Peyer's patch (tissue), 4 donors: ENCODE results near the gene HYCC1.

Source experiments
- POLR2A ChIP-seq, 2 donors: fragments of 450-650 bp; IDR thresholded peaks; one replicate each; pipeline ENCODE4 v1.5.1; 2017; ENCODE audit warnings: antibody characterized with exemption in 2 of 2, mild to moderate bottlenecking in 2 of 2, moderate library complexity in 2 of 2
- TF ChIP-seq, protein P1 (sequence below), 6 experiments: fragments of 450-650 bp in 4 of 6; fragments of 200-600 bp in 2 of 6; sonication (generic) in 1 of 6; IDR thresholded peaks; one replicate each; pipeline ENCODE4 v1.5.1; 2017 to 2019; ENCODE audit warnings: antibody characterized with exemption in 6 of 6, mild to moderate bottlenecking in 3 of 6, moderate library complexity in 1 of 6

GRCh38 chr7:23012186-23012585, 1.7 kb downstream of the HYCC1 start:
- TF ChIP-seq, protein P1, sequence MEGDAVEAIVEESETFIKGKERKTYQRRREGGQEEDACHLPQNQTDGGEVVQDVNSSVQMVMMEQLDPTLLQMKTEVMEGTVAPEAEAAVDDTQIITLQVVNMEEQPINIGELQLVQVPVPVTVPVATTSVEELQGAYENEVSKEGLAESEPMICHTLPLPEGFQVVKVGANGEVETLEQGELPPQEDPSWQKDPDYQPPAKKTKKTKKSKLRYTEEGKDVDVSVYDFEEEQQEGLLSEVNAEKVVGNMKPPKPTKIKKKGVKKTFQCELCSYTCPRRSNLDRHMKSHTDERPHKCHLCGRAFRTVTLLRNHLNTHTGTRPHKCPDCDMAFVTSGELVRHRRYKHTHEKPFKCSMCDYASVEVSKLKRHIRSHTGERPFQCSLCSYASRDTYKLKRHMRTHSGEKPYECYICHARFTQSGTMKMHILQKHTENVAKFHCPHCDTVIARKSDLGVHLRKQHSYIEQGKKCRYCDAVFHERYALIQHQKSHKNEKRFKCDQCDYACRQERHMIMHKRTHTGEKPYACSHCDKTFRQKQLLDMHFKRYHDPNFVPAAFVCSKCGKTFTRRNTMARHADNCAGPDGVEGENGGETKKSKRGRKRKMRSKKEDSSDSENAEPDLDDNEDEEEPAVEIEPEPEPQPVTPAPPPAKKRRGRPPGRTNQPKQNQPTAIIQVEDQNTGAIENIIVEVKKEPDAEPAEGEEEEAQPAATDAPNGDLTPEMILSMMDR (IDR thresholded peaks at IDR 0.05), result no peak
- TF ChIP-seq POLR2A (IDR thresholded peaks at IDR 0.05), result no peak
